H7 (cell line): ENCODE measurements around the gene ZSCAN20. TPM values are rescaled to one million over a fixed set of nuclear protein-coding genes. Genes with fewer than 3 reads are reported as not detected.

Experiments used
- DNase-seq: peaks from one replicate; pipeline ENCODE4 v3.0.0; 2012
- H3K27me3 ChIP-seq: 2 replicates; pipeline ENCODE4 v1.6.0; 2011; ENCODE audit warnings: mild to moderate bottlenecking, low read length; ENCODE audit not compliant: control insufficient read depth, insufficient read depth
- H3K36me3 ChIP-seq: replicated peaks from 2 replicates; pipeline ENCODE4 v1.5.1; 2011; ENCODE audit warnings: low read length; ENCODE audit not compliant: control insufficient read depth, insufficient read depth
- H3K4me3 ChIP-seq: 2 replicates; pipeline ENCODE4 v1.5.1; 2011; ENCODE audit warnings: low read depth, mild to moderate bottlenecking, control low read depth, low read length, moderate library complexity; ENCODE audit not compliant: insufficient read depth
- total RNA-seq: library from RNA; depleted of rRNA; stranded (reverse); fragments of >200 nt; shearing (Covaris generic); gene quantifications from 2 replicates; pipeline ENCODE4 v1.2.3, GENCODE V29; 2014; rRNA removed

The ZSCAN20 gene
- total RNA-seq, 1 experiment from 2014 or later: 5.3 TPM

- H3K4me3 ChIP-seq: no peak overlapping the region
- no peaks in the 10 kb centered on the region for H3K36me3 ChIP-seq
- no peak for DNase-seq
- no peaks in the 10 kb centered on the region for H3K27me3 ChIP-seq
Measured at GRCh38 chr1:33516891-33517567, 44.6 kb downstream of the ZSCAN20 start.

- Histone ChIP-seq H3K4me3 (no peak overlapping the region), H3K27me3 (no peaks in the 10 kb centered on the region), H3K36me3 (no peaks in the 10 kb centered on the region)
- DNase-seq: no peak
Measured at GRCh38 chr1:33517596-33518250, 45.3 kb downstream of the ZSCAN20 start.

GRCh38 chr1:33519240-33519884 is 46.9 kb downstream of the ZSCAN20 start:
- DNase-seq: no peak

GRCh38 chr1:33524586-33524985 is 52.1 kb downstream of the ZSCAN20 start:
- H3K4me3 ChIP-seq: no peak overlapping the region
- no peaks in the 10 kb centered on the region for H3K27me3 ChIP-seq
- no peaks in the 10 kb centered on the region for H3K36me3 ChIP-seq
- DNase-seq: no peak

More at GRCh38 chr1:33519240-33519884, 46.9 kb downstream of the ZSCAN20 start:
- Histone ChIP-seq H3K36me3 (no peaks in the 10 kb centered on the region), H3K4me3 (no peak overlapping the region), H3K27me3 (no peaks in the 10 kb centered on the region)

GRCh38 chr1:33527934-33528333 is 55.5 kb downstream of the ZSCAN20 start:
- H3K36me3 ChIP-seq: no peaks in the 10 kb centered on the region
- H3K27me3 ChIP-seq: no peaks in the 10 kb centered on the region
- H3K4me3 ChIP-seq: no peak overlapping the region
- DNase-seq: no peak

GRCh38 chr1:33529957-33530356 is 57.5 kb downstream of the ZSCAN20 start:
- Histone ChIP-seq H3K4me3 (no peak overlapping the region), H3K27me3 (no peaks in the 10 kb centered on the region), H3K36me3 (no peaks in the 10 kb centered on the region)
- no peak for DNase-seq

- Histone ChIP-seq H3K27me3 (no peaks in the 10 kb centered on the region), H3K36me3 (no peaks in the 10 kb centered on the region), H3K4me3 (no peak overlapping the region)
- no peak for DNase-seq
Measured at GRCh38 chr1:33532250-33532649, 59.8 kb downstream of the ZSCAN20 start.

- DNase-seq: no peak
- Histone ChIP-seq H3K4me3 (no peak overlapping the region), H3K36me3 (no peaks in the 10 kb centered on the region), H3K27me3 (no peaks in the 10 kb centered on the region)
Measured at GRCh38 chr1:33532936-33533335, 60.5 kb downstream of the ZSCAN20 start.

GRCh38 chr1:33535334-33535733 is 62.9 kb downstream of the ZSCAN20 start:
- Histone ChIP-seq H3K27me3 (no peaks in the 10 kb centered on the region), H3K4me3 (no peak overlapping the region), H3K36me3 (no peaks in the 10 kb centered on the region)
- DNase-seq: no peak

GRCh38 chr1:33537885-33538284 is 65.4 kb downstream of the ZSCAN20 start:
- Histone ChIP-seq H3K4me3 (no peak overlapping the region), H3K27me3 (no peaks in the 10 kb centered on the region)

GRCh38 chr1:33541966-33542365 is 69.5 kb downstream of the ZSCAN20 start:
- Histone ChIP-seq H3K27me3 (no peaks in the 10 kb centered on the region), H3K4me3 (no peak overlapping the region)

More at GRCh38 chr1:33537885-33538284, 65.4 kb downstream of the ZSCAN20 start:
- no peak for DNase-seq
- H3K36me3 ChIP-seq: no peaks in the 10 kb centered on the region

More at GRCh38 chr1:33541966-33542365, 69.5 kb downstream of the ZSCAN20 start:
- H3K36me3 ChIP-seq: no peaks in the 10 kb centered on the region
- DNase-seq: no peak

Other genes with a start within 250 kb of the ZSCAN20 start
- 26.4 and 31.7 TPM in 2 replicates for gene ZNF362, start 216.2 kb upstream of the ZSCAN20 start, total RNA-seq
- gene A3GALT2, start 151.5 kb upstream of the ZSCAN20 start, total RNA-seq: not detected in 2 replicates
- 43.9 and 50.5 TPM in 2 replicates for gene PHC2, start 41.5 kb upstream of the ZSCAN20 start, total RNA-seq